ENCODE data around the gene ARID3A.
A peak's percentile ranks its signal among the peaks of the same experiment; 100 is the strongest.
"Not testable (repeated sequence)": the region's sequence is repeated elsewhere in the genome, so short reads cannot be mapped to it uniquely, and the experiment has no call there.

ARID3A gene

DNA sequence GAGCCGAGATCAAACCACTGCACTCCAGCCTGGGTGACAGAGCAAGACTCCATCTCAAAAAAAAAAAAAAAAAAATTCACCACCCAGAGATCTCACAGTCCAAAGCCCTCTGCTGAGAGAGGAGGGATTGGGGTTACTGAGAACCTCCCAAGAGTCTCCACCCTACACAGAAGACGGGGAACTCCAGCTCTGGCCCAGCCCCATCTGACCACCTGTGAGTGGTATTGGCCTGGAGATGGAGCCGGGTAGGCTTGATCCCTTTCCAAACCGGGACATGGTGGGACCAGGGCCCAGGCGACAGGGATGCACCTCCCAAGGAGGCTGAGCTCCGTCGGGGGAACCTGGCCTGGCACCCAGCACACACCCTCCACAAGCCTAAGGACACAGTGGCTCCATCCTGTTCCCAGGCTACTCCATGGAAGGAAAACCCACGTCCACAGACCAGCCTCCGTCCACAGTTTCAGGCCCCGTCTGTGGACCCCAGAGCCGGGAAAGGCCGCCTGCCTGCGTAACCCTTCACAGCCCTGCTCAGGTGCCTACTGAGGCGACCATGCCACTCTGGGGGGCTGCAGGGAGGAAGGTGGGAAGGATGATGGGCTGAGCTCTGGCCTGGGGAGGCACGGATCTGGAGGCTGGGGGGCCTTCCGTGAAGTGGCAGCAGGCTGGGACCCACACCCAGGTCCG is 93.2 kb downstream of the ARID3A start:
- DNase-seq, result no peak

DNA sequence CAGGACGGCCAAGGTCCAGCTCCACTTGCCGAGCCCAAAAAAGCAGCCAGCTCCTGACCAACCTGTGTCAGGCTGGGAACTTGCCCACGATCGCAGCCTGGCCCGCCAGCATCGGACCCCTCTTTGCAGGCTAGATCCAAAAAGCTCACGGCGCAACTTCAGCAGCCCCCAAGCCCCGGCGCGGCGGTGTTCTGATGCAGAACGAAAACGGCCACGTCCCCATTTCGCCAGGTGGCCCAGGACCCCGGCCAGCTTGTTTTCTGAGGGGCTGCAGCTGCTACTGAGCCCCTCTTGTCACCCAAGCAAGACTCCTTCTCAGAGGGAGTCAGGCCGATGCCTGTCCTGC is 93.8 kb downstream of the ARID3A start:
- no peak for DNase-seq

DNA sequence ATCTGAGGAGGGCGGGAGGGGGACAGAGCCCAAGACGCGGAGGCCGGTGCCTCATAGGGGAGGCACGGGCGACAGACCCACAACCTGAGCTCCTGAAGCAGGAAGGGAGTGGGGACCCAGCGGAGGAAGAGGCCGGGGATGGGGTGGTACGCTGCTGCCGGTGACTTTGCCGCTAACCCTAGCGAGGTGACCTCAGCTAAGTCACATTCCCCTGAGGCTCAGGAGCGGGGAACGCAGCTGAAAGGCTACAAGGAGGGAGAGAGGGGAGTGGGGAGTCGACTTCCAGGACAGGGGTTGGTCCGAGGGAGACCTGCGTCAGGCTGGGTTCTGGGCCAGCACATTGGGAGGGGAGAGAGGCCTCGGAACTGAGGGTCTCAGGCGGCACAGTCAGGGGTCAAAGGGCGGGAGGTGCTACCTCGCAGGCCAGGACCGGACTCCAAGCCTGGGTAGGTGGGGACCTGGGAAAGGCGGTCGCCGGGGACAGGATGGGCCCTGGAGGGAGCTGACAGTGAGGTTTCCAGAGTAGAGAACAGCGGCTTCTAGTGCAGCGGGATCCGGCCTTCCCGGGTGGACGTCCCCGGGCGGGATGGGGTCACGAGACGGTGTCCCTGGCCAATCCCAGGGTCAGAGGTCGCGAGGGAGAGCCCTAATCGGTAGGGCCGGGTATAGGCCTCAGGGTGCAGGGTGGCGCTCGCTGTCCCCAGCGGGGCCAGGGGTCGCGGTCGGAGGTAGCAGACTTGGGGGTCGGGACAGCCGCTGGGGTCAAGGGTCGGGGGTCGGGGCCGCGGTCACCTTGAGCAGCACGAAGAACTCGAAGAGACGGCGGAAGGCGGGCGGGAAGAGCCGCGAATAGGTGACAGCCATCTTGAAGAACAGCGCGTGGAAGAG is 94.4 kb downstream of the ARID3A start:
- DNase-seq, result no peak

DNA sequence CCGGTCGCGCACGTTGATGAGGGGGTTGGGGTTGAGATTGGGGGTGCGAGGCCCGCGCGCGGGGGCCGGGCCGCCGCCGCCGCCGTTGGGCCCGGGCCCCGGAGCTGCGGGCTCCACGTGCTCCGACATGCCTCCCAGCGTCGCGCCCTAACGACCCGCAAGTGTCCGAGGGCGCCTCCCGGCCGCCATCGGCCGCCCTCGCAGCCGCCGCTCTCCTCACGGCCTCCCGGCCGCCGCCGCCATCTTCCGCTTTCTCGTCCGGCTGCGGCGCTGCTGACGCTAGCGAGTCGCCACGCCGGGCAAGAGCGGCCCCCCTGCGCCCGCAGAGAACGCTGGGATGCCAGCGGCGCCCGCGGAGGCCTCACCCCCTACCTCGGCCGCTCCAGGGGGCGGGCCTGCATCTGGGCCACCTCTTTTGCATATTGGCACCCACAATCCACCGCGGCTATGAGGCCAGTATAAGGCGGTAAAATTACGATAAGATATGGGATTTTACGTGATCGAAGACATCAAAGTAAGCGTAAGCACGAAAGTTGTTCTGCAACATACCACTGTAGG is 95.1 kb downstream of the ARID3A start, which contains the start of gene TMEM259:
TMEM259 (minus strand) TSS at position 256 of the 558 bp plus-strand sequence; CDS start at position 129, 127 bp downstream.
- DNase-seq, result peak; percentile 98 to 100 (median 100)

DNA sequence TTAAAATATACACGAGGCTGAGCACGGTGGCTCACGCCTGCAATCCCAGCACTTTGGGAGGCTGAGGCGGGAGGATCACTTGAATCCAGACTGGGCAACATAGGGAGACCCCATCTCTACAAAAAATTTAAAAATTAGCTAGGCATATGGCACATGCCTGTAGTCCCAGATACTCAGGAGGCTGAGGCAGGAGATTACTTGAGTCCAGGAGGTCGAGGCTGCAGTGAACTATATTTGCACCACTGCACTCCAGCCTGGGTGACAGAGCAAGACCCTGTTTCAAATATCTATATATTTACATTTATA is 98.0 kb downstream of the ARID3A start:
- not testable (repeated sequence) for DNase-seq

DNA sequence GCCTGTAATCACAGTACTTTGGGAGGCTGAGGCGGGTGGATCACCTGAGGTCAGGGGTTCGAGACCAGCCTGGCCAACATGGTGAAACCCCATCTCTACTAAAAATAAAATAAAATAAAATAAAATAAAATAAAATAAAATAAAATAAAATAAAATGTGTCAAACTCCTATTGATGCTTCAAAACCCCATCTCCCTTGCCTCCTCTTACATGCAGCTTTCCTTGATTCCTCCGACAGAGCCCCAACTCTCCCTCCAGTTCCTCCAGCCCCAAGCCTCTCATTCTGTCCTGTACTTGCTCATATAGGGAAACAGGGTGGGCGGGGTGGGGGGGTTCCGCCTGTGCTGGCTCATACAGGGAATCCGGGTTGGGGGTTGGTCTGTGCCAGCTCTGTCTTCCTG is 99.2 kb downstream of the ARID3A start:
- not testable (repeated sequence) for DNase-seq
